Vagina (tissue), 2 donors: ENCODE data around the gene MED17. TPM values are rescaled to one million over a fixed set of nuclear protein-coding genes. Genes with fewer than 3 reads are reported as not detected.
"Not testable (repeated sequence)": the region's sequence is repeated elsewhere in the genome, so short reads cannot be mapped to it uniquely, and the experiment has no call there.

Experiments
- DNase-seq, 2 donors: peaks; one replicate each; pipeline ENCODE4 v3.0.0-alpha.2; 2017; ENCODE audit errors: extremely low spot score in 2 of 2
- H3K27ac ChIP-seq: fragments of 200-600 bp; sonication (generic); one replicate; pipeline ENCODE4 v1.5.1; 2019
- H3K27me3 ChIP-seq: fragments of 200-600 bp; sonication (generic); one replicate; pipeline ENCODE4 v1.5.1; 2019
- H3K36me3 ChIP-seq, 2 donors: fragments of 200-600 bp; sonication (generic); one replicate each; pipeline ENCODE4 v1.5.1; 2017 to 2019
- H3K4me1 ChIP-seq: fragments of 200-600 bp; sonication (generic); one replicate; pipeline ENCODE4 v1.5.1; 2019
- H3K4me3 ChIP-seq, 2 donors: fragments of 200-600 bp; sonication (generic); 1 replicate in 1 of 2; 2 replicates in 1 of 2; pipeline ENCODE4 v1.5.1; 2016 to 2019
- H3K9me3 ChIP-seq: fragments of 200-600 bp; sonication (generic); one replicate; pipeline ENCODE4 v1.5.1; 2019
- CTCF ChIP-seq, 3 experiments: fragments of 450-650 bp in 2 of 3; fragments of 200-600 bp in 1 of 3; sonication (generic) in 1 of 3; IDR thresholded peaks; one replicate each; pipeline ENCODE4 v1.5.1; 2017 to 2019; ENCODE audit warnings: antibody characterized with exemption in 3 of 3, mild to moderate bottlenecking in 2 of 3, moderate library complexity in 2 of 3
- POLR2A ChIP-seq, 2 donors: fragments of 450-650 bp; IDR thresholded peaks; one replicate each; pipeline ENCODE4 v1.6.1; 2017; ENCODE audit warnings: antibody characterized with exemption in 2 of 2, mild to moderate bottlenecking in 2 of 2, moderate library complexity in 2 of 2
- POLR2AphosphoS5 ChIP-seq, 2 donors: sonication (generic); formaldehyde crosslinking; IDR thresholded peaks; one replicate each; pipeline ENCODE4 v1.9.0; 2017; ENCODE audit warnings: antibody characterized with exemption in 2 of 2, mild to moderate bottlenecking in 2 of 2, low read depth in 1 of 2; ENCODE audit not compliant: insufficient read depth in 1 of 2
- intact Hi-C: fragments of 100-400 bp; cut with DNase I; formaldehyde crosslinking; loops from one replicate; pipeline ENCODE4 v1.15.1; 2023
- total RNA-seq: library from RNA; depleted of rRNA; stranded (reverse); fragments of >200 nt; gene quantifications from one replicate; pipeline ENCODE4 v1.2.3, GENCODE V29; 2016

The MED17 gene
- total RNA-seq, 1 donor from 2014 or later: 29.0 TPM

- TF ChIP-seq POLR2A (IDR thresholded peaks at IDR 0.05): no peak
- TF ChIP-seq CTCF (IDR thresholded peaks at IDR 0.05): no peak
- TF ChIP-seq POLR2AphosphoS5 (IDR thresholded peaks at IDR 0.05; ENCODE audit: insufficient read depth in 1 of 2, low read depth in 1 of 2): no peak
- H3K27ac ChIP-seq: no peak overlapping the region
- no peaks in the 10 kb centered on the region for H3K27me3 ChIP-seq
- no peak overlapping the region for H3K4me3 ChIP-seq
- intact Hi-C loops: no loop called here
- DNase-seq: no peak
- no peaks in the 10 kb centered on the region for H3K4me1 ChIP-seq
- H3K9me3 ChIP-seq: no peaks in the 10 kb centered on the region
- peaks cover 0 to 67% of the 10 kb centered on the region in 2 donors for H3K36me3 ChIP-seq
Measured at GRCh38 chr11:93757924-93758865, 25.9 kb upstream of the MED17 start.

DNA sequence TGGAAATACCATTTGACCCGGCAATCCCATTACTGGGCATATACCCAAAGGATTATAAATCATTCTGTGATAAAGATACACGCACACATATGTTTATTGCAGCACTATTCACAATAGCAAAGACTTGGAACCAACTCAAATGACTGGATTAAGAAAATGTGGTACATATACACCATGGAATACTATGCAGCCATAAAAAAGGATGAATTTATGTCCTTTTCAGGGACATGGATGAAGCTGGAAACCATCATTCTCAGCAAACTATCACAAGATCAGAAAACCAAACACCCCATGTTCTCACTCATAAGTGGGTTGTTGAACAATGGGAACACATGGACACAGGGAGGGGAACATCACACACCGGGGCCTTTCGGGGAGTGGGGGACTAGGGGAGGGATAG lies 25.0 kb upstream of the MED17 start:
- DNase-seq, H3K9me3 ChIP-seq, H3K4me3 ChIP-seq, intact Hi-C loops, H3K27ac ChIP-seq, H3K27me3 ChIP-seq, H3K4me1 ChIP-seq: not testable (repeated sequence)
- H3K36me3 ChIP-seq: peaks cover 0 to 67% of the 10 kb centered on the region in 2 donors

DNA sequence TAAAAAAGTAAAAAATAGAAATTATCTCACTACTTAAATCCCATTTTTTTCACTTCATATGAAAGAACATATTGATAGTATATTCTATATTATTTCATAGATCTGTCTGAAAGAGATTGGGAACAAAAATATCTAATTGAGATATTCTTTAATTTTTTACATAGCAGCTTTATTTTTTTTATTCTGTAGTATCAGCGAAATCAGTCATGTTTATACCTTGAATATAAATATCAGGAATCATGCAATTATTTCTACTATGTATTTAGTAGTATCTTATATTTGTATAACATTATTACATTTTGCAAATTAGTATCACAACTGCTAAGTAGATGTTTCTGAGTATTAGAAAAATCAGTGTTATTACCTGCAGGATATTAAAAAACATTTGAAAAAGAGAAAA lies 22.2 kb upstream of the MED17 start:
- H3K36me3 ChIP-seq: peaks cover 0 to 48% of the 10 kb centered on the region in 2 donors
- no peak for TF ChIP-seq CTCF (IDR thresholded peaks at IDR 0.05)
- TF ChIP-seq POLR2AphosphoS5 (IDR thresholded peaks at IDR 0.05; ENCODE audit: insufficient read depth in 1 of 2, low read depth in 1 of 2): no peak
- no peak for DNase-seq
- no peak overlapping the region for H3K27ac ChIP-seq
- no peaks in the 10 kb centered on the region for H3K27me3 ChIP-seq
- intact Hi-C loops: no loop called here
- H3K4me1 ChIP-seq: no peaks in the 10 kb centered on the region
- H3K4me3 ChIP-seq: no peak overlapping the region
- H3K9me3 ChIP-seq: no peaks in the 10 kb centered on the region

GRCh38 chr11:93765551-93765950 lies 18.5 kb upstream of the MED17 start:
- Histone ChIP-seq H3K27ac (no peak overlapping the region), H3K4me3 (no peak overlapping the region), H3K9me3 (no peaks in the 10 kb centered on the region), H3K36me3 (peaks cover 0 to 16% of the 10 kb centered on the region in 2 donors), H3K27me3 (no peaks in the 10 kb centered on the region), H3K4me1 (no peaks in the 10 kb centered on the region)
- DNase-seq: no peak
- TF ChIP-seq CTCF (IDR thresholded peaks at IDR 0.05): no peak
- intact Hi-C loops: no loop called here

GRCh38 chr11:93766504-93766903 lies 17.6 kb upstream of the MED17 start:
- Histone ChIP-seq H3K27ac (no peak overlapping the region), H3K4me1 (no peaks in the 10 kb centered on the region), H3K27me3 (no peaks in the 10 kb centered on the region), H3K36me3 (peaks cover 0 to 9% of the 10 kb centered on the region in 2 donors), H3K9me3 (no peaks in the 10 kb centered on the region), H3K4me3 (no peak overlapping the region)
- DNase-seq: no peak
- intact Hi-C loops: no loop called here
- no peak for TF ChIP-seq POLR2A (IDR thresholded peaks at IDR 0.05)

- TF ChIP-seq POLR2A (IDR thresholded peaks at IDR 0.05) (no peak), POLR2AphosphoS5 (IDR thresholded peaks at IDR 0.05; ENCODE audit: insufficient read depth in 1 of 2, low read depth in 1 of 2) (no peak), CTCF (IDR thresholded peaks at IDR 0.05) (no peak)
- Histone ChIP-seq H3K27ac (no peak overlapping the region), H3K4me1 (no peaks in the 10 kb centered on the region), H3K4me3 (no peak overlapping the region), H3K9me3 (no peaks in the 10 kb centered on the region), H3K27me3 (no peaks in the 10 kb centered on the region), H3K36me3 (peaks cover 0 to 4% of the 10 kb centered on the region in 2 donors)
- intact Hi-C loops: no loop called here
- DNase-seq: no peak
Measured at GRCh38 chr11:93767018-93767417, 17.1 kb upstream of the MED17 start.
